Measurements from ENCODE around the gene TMEM125. TPM values are rescaled to one million over a fixed set of nuclear protein-coding genes. Genes with fewer than 3 reads are reported as not detected.

TMEM125 gene
- total and polyA plus RNA-seq, 9 of the 15 experiments (the other 6 are each of a cell fraction or from before 2014, with no cell fraction given): 0.07 to 0.08 TPM; not detected in 7

DNA sequence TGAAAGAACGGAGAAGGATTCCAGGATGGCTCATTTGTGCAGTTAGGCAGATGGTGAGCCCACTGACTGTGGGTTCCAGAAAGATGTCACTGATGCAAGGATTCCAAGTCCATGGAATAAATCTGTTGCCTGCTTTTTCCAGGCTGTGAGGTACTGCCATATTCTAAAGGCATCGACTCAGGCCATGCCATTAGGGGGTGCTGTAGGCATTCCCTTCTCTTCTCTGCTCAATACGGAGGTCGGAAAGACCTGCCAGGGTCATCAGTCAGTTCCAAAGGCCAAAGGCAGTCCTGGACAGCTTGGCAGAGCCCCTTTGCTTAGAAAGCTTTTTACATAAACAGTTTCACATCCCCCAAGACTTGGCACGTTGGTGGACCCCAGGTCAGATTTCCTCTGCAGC is 31.7 kb upstream of the TMEM125 start (continued):
- TF ChIP-seq, protein P1, sequence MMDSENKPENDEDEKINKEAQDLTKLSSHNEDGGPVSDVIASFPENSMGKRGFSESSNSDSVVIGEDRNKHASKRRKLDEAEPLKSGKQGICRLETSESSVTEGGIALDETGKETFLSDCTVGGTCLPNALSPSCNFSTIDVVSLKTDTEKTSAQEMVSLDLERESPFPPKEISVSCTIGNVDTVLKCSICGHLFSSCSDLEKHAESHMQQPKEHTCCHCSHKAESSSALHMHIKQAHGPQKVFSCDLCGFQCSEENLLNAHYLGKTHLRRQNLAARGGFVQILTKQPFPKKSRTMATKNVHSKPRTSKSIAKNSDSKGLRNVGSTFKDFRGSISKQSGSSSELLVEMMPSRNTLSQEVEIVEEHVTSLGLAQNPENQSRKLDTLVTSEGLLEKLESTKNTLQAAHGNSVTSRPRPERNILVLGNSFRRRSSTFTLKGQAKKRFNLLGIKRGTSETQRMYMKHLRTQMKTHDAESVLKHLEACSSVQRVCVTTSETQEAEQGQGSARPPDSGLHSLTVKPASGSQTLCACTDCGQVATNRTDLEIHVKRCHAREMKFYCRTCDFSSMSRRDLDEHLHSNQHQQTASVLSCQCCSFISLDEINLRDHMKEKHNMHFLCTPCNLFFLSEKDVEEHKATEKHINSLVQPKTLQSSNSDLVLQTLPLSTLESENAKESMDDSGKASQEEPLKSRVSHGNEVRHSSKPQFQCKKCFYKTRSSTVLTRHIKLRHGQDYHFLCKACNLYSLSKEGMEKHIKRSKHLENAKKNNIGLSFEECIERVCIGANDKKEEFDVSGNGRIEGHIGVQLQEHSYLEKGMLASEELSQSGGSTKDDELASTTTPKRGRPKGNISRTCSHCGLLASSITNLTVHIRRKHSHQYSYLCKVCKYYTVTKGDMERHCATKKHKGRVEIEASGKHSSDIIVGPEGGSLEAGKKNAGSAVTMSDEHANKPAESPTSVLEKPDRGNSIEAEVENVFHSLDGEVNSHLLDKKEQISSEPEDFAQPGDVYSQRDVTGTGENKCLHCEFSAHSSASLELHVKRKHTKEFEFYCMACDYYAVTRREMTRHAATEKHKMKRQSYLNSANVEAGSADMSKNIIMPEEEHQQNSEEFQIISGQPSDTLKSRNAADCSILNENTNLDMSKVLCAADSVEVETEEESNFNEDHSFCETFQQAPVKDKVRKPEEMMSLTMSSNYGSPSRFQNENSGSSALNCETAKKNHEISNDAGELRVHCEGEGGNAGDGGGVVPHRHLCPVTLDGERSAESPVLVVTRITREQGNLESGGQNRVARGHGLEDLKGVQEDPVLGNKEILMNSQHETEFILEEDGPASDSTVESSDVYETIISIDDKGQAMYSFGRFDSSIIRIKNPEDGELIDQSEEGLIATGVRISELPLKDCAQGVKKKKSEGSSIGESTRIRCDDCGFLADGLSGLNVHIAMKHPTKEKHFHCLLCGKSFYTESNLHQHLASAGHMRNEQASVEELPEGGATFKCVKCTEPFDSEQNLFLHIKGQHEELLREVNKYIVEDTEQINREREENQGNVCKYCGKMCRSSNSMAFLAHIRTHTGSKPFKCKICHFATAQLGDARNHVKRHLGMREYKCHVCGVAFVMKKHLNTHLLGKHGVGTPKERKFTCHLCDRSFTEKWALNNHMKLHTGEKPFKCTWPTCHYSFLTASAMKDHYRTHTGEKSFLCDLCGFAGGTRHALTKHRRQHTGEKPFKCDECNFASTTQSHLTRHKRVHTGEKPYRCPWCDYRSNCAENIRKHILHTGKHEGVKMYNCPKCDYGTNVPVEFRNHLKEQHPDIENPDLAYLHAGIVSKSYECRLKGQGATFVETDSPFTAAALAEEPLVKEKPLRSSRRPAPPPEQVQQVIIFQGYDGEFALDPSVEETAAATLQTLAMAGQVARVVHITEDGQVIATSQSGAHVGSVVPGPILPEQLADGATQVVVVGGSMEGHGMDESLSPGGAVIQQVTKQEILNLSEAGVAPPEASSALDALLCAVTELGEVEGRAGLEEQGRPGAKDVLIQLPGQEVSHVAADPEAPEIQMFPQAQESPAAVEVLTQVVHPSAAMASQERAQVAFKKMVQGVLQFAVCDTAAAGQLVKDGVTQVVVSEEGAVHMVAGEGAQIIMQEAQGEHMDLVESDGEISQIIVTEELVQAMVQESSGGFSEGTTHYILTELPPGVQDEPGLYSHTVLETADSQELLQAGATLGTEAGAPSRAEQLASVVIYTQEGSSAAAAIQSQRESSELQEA (IDR thresholded peaks at IDR 0.05; ENCODE audit: low read depth): no peak
- TF ChIP-seq, protein P2, sequence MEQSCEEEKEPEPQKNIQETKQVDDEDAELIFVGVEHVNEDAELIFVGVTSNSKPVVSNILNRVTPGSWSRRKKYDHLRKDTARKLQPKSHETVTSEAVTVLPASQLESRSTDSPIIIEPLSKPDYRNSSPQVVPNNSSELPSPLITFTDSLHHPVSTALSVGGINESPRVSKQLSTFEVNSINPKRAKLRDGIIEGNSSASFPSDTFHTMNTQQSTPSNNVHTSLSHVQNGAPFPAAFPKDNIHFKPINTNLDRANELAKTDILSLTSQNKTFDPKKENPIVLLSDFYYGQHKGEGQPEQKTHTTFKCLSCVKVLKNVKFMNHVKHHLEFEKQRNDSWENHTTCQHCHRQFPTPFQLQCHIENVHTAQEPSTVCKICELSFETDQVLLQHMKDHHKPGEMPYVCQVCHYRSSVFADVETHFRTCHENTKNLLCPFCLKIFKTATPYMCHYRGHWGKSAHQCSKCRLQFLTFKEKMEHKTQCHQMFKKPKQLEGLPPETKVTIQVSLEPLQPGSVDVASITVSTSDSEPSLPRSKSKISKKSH (CRISPR knock-in tag; IDR thresholded peaks at IDR 0.05): no peak
- TF ChIP-seq MCM7 (IDR thresholded peaks at IDR 0.05): no peak
- TF ChIP-seq BDP1 (IDR thresholded peaks at IDR 0.05; ENCODE audit: insufficient read depth, insufficient read length): no peak
- 0 out of 2 replicates have a peak, but pooled peaks have one; percentile 27 for TF ChIP-seq GABPB1 (CRISPR knock-in tag; IDR thresholded peaks at IDR 0.05)
- TF ChIP-seq CTBP1 (IDR thresholded peaks at IDR 0.05; ENCODE audit: borderline replicate concordance): peak; percentile 11; the same call in 1 of the 2 replicates
- no peak for TF ChIP-seq PYGO2 (tag; IDR thresholded peaks at IDR 0.05)
- TF ChIP-seq TRIM24 (IDR thresholded peaks at IDR 0.05): no peak
- TF ChIP-seq ZNF354B (CRISPR knock-in tag; IDR thresholded peaks at IDR 0.05): no peak
- peak; percentile 87 to 95 for TF ChIP-seq RAD21 (CRISPR knock-in tag; conservative IDR thresholded peaks at IDR 0.05 in 1 of 2, IDR thresholded peaks at IDR 0.05 in 1 of 2)
- no peak for TF ChIP-seq ZFP30 (CRISPR knock-in tag; IDR thresholded peaks at IDR 0.05; ENCODE audit: borderline replicate concordance)
- TF ChIP-seq HDAC6 (IDR thresholded peaks at IDR 0.05; ENCODE audit: low read depth, low read length): no peak
- TF ChIP-seq YY1 (IDR thresholded peaks at IDR 0.05; ENCODE audit: borderline replicate concordance in 1 of 3, control insufficient read depth in 1 of 3, extremely low read depth in 1 of 3, insufficient read depth in 3 of 3, insufficient read length in 1 of 3, insufficient replicate concordance in 2 of 3, low read depth in 1 of 3, low read length in 2 of 3): peak in 1 of 3 experiments; percentile 41
- TF ChIP-seq SMC3 (conservative IDR thresholded peaks at IDR 0.05; ENCODE audit: insufficient read depth, low read depth, low read length): peak; percentile 80
- no peak for TF ChIP-seq CHD1 (IDR thresholded peaks at IDR 0.05; ENCODE audit: low read length)
- no peak for TF ChIP-seq HOMEZ (CRISPR knock-in tag; IDR thresholded peaks at IDR 0.05)
